ENCODE data around the gene ARRDC1.

The ARRDC1 gene

GRCh38 chr9:137639303-137640051 lies 34.0 kb downstream of the ARRDC1 start:
- no peak for DNase-seq (ENCODE audit: low spot score)

- no peak for DNase-seq (ENCODE audit: low spot score)
Observed at GRCh38 chr9:137640862-137641261, 35.4 kb downstream of the ARRDC1 start.

GRCh38 chr9:137642118-137642601 lies 36.7 kb downstream of the ARRDC1 start:
- no peak for DNase-seq (ENCODE audit: low spot score)

- DNase-seq (ENCODE audit: low spot score) = no peak
Observed at GRCh38 chr9:137642892-137643291, 37.4 kb downstream of the ARRDC1 start.

- DNase-seq (ENCODE audit: low spot score) = no peak
Observed at GRCh38 chr9:137643921-137644320, 38.4 kb downstream of the ARRDC1 start.

- DNase-seq (ENCODE audit: low spot score) = no peak
Observed at GRCh38 chr9:137645211-137645610, 39.7 kb downstream of the ARRDC1 start.

- DNase-seq (ENCODE audit: low spot score) = no peak
Observed at GRCh38 chr9:137646341-137646740, 40.9 kb downstream of the ARRDC1 start.

GRCh38 chr9:137647096-137647714 lies 41.7 kb downstream of the ARRDC1 start:
- DNase-seq (ENCODE audit: low spot score) = no peak

- DNase-seq (ENCODE audit: low spot score) = no peak
Observed at GRCh38 chr9:137648396-137648795, 42.9 kb downstream of the ARRDC1 start.

- no peak for DNase-seq (ENCODE audit: low spot score)
Observed at GRCh38 chr9:137649553-137649952, 44.1 kb downstream of the ARRDC1 start.

GRCh38 chr9:137650259-137650658 lies 44.8 kb downstream of the ARRDC1 start:
- DNase-seq (ENCODE audit: low spot score) = no peak

- DNase-seq (ENCODE audit: low spot score) = no peak
Observed at GRCh38 chr9:137650779-137651178, 45.3 kb downstream of the ARRDC1 start.

GRCh38 chr9:137656416-137656815 lies 50.9 kb downstream of the ARRDC1 start:
- no peak for DNase-seq (ENCODE audit: low spot score)

GRCh38 chr9:137657606-137658005 lies 52.1 kb downstream of the ARRDC1 start:
- no peak for DNase-seq (ENCODE audit: low spot score)

- DNase-seq (ENCODE audit: low spot score) = no peak
Observed at GRCh38 chr9:137658781-137659180, 53.3 kb downstream of the ARRDC1 start.

GRCh38 chr9:137660144-137660543 lies 54.7 kb downstream of the ARRDC1 start:
- no peak for DNase-seq (ENCODE audit: low spot score)

GRCh38 chr9:137663584-137663983 lies 58.1 kb downstream of the ARRDC1 start:
- DNase-seq (ENCODE audit: low spot score) = no peak

- DNase-seq (ENCODE audit: low spot score) = no peak
Observed at GRCh38 chr9:137664676-137665075, 59.2 kb downstream of the ARRDC1 start.

Measured in RKO (cell line).